Endodermal cell (in vitro differentiated cells): ENCODE results near the gene VAC14. TPM values are rescaled to one million over a fixed set of nuclear protein-coding genes. Genes with fewer than 3 reads are reported as not detected.

Source experiments
- DNase-seq: peaks from one replicate; pipeline ENCODE4 v3.0.0-alpha.2; 2017
- H3K27ac ChIP-seq: 2 replicates; pipeline ENCODE4 v1.5.1; 2013; ENCODE audit warnings: mild to moderate bottlenecking, low read depth, low read length, moderate library complexity
- H3K27me3 ChIP-seq: 2 replicates; pipeline ENCODE4 v1.6.1; 2013; ENCODE audit warnings: mild to moderate bottlenecking, low read length, moderate library complexity; ENCODE audit not compliant: insufficient read depth, control insufficient read depth, poor library complexity, severe bottlenecking
- H3K36me3 ChIP-seq: 2 replicates; pipeline ENCODE4 v1.7.0; 2013; ENCODE audit warnings: mild to moderate bottlenecking, low read length, moderate library complexity; ENCODE audit not compliant: control insufficient read depth, insufficient read depth
- H3K4me1 ChIP-seq: one replicate; pipeline ENCODE4 v1.7.0; 2013; ENCODE audit warnings: low read length; ENCODE audit not compliant: control insufficient read depth, insufficient read depth
- H3K4me3 ChIP-seq: 2 replicates; pipeline ENCODE4 v1.5.1; 2013; ENCODE audit warnings: mild to moderate bottlenecking, low read length, moderate library complexity
- H3K9ac ChIP-seq: 2 replicates; pipeline ENCODE4 v1.6.1; 2013; ENCODE audit warnings: mild to moderate bottlenecking, low read length, moderate library complexity; ENCODE audit not compliant: poor library complexity, severe bottlenecking; ENCODE audit errors: extremely low read depth
- H3K9me3 ChIP-seq: 2 replicates; pipeline ENCODE4 v1.6.1; 2013; ENCODE audit warnings: mild to moderate bottlenecking, low read length, moderate library complexity; ENCODE audit not compliant: control insufficient read depth
- H3K27ac Mint-ChIP-seq: 2 replicates; pipeline ENCODE4 v1.8.0; 2020; ENCODE audit warnings: mixed read lengths
- H3K27me3 Mint-ChIP-seq: 2 replicates; pipeline ENCODE4 v1.8.0; 2021; ENCODE audit warnings: mild to moderate bottlenecking, mixed read lengths; ENCODE audit not compliant: insufficient read depth
- H3K36me3 Mint-ChIP-seq: 2 replicates; pipeline ENCODE4 v1.8.0; 2020; ENCODE audit warnings: low read depth, mixed read lengths
- H3K4me1 Mint-ChIP-seq: 2 replicates; pipeline ENCODE4 v1.8.0; 2020; ENCODE audit warnings: mixed read lengths
- H3K4me3 Mint-ChIP-seq: 2 replicates; pipeline ENCODE4 v1.8.0; 2020; ENCODE audit warnings: mild to moderate bottlenecking, moderate library complexity, mixed read lengths
- H3K9me3 Mint-ChIP-seq: 2 replicates; pipeline ENCODE4 v1.8.0; 2020; ENCODE audit warnings: mild to moderate bottlenecking, mixed read lengths
- CTCF ChIP-seq: fragments of 200-600 bp; sonication (generic); conservative IDR thresholded peaks from 2 replicates; pipeline ENCODE4 v1.5.0; 2021; ENCODE audit warnings: antibody characterized with exemption, mild to moderate bottlenecking
- WGBS, 2 experiments: methylation state at CpG; one replicate each; pipeline versions ENCODE4 v1.1.5 to v1.1.7; 2013; ENCODE audit warnings: missing lambda C conversion rate in 2 of 2, mixed read lengths in 1 of 2; ENCODE audit not compliant: insufficient coverage in 1 of 2, insufficient read length in 1 of 2; 5-methylcytosine and 5-hydroxymethylcytosine counted together
- total RNA-seq, 2 donors: library from RNA; stranded (reverse); fragmentation: NEBNext Ultra II Directional in 1 of 2; extraction: Animal tissue kit (Norgen Biotek cat#: 25700) in 1 of 2; gene quantifications; 2 replicates in 1 of 2; 3 replicates in 1 of 2; pipeline ENCODE4 v1.2.1, GENCODE V29; 2021

The VAC14 gene
- total RNA-seq, 2 donors from 2014 or later, result 47.5 to 48.7 TPM

GRCh38 chr16:70775399-70775798 lies 25.6 kb downstream of the VAC14 start:
- Mint-ChIP-seq H3K27ac (no peak overlapping the region), H3K27me3 (no peaks in the 10 kb centered on the region), H3K4me3 (no peak overlapping the region), H3K9me3 (no peaks in the 10 kb centered on the region), H3K36me3 (peaks cover 40% of the 10 kb centered on the region), H3K4me1 (no peaks in the 10 kb centered on the region)
- 93 to 96% methylated on average over 3 to 4 of the region's 4 CpGs for WGBS, 2 experiments
- Histone ChIP-seq H3K27me3 (no peaks in the 10 kb centered on the region), H3K27ac (no peak overlapping the region), H3K9me3 (no peaks in the 10 kb centered on the region), H3K4me3 (no peak overlapping the region), H3K4me1 (no peaks in the 10 kb centered on the region), H3K36me3 (peaks cover 40% of the 10 kb centered on the region), H3K9ac (no peak overlapping the region)
- no peak for TF ChIP-seq CTCF
- no peak for DNase-seq

DNA sequence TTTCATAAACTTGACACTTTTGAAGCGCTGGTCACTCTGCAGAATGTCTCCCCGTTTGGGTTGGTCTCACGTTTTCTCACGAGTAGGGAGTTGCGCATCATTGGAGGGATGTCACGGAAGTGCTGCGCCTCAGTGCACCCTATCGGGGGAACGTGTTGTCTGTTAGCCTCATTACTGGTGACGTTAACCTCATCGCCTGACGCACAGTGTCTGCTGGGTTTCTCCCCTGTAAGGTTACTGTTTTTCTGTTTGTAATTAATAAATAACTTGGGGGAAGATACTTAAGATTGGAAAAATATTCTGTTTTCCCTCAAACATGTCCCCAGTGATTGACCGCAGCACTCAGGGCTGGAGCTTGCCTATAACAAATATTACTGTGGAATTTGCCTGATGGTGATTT lies 26.7 kb downstream of the VAC14 start:
- DNase-seq, result no peak
- Histone ChIP-seq H3K27ac (no peak overlapping the region), H3K36me3 (peaks cover 38% of the 10 kb centered on the region), H3K27me3 (no peaks in the 10 kb centered on the region), H3K4me1 (no peaks in the 10 kb centered on the region), H3K9ac (no peak overlapping the region), H3K4me3 (no peak overlapping the region), H3K9me3 (no peaks in the 10 kb centered on the region)
- no peaks in the 10 kb centered on the region for H3K4me1 Mint-ChIP-seq
- WGBS, 2 experiments, result 94 to 98% methylated on average over 13 of the region's 13 CpGs
- peaks cover 41% of the 10 kb centered on the region for H3K36me3 Mint-ChIP-seq
- H3K9me3 Mint-ChIP-seq, result no peaks in the 10 kb centered on the region
- no peaks in the 10 kb centered on the region for H3K27me3 Mint-ChIP-seq
- no peak overlapping the region for H3K27ac Mint-ChIP-seq
- no peak for TF ChIP-seq CTCF
- no peak overlapping the region for H3K4me3 Mint-ChIP-seq

DNA sequence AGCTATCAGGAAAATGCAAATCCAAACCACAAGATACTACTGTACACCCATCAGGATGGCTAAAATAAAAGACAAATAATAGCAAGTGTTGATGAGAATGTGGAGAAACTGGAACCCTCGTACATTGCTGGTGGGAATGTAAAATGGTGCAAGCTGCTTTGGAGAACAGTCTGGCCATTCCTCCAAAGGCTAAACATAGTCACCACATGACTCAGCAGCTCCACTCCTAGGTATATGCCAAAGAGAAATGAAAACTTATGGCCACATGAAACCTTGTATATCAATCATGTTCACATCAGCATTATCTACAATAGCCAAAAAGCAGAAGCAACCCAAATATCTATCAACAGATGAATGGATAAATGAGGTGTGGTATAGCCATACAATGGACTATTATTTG lies 28.5 kb downstream of the VAC14 start:
- Histone ChIP-seq H3K4me1 (no peaks in the 10 kb centered on the region), H3K9me3 (no peaks in the 10 kb centered on the region), H3K36me3 (peaks cover 30% of the 10 kb centered on the region), H3K4me3 (no peak overlapping the region), H3K9ac (no peak overlapping the region), H3K27ac (no peak overlapping the region), H3K27me3 (no peaks in the 10 kb centered on the region)
- DNase-seq, result no peak
- no peak overlapping the region for H3K27ac Mint-ChIP-seq
- H3K27me3 Mint-ChIP-seq, result no peaks in the 10 kb centered on the region
- WGBS, 2 experiments, result 100% methylated on average over 1 of the region's 1 CpG; no CpG with 5 or more reads in 1 of the 2 experiments
- H3K4me3 Mint-ChIP-seq, result no peak overlapping the region
- TF ChIP-seq CTCF, result no peak
- no peaks in the 10 kb centered on the region for H3K4me1 Mint-ChIP-seq
- no peaks in the 10 kb centered on the region for H3K9me3 Mint-ChIP-seq
- peaks cover 32% of the 10 kb centered on the region for H3K36me3 Mint-ChIP-seq
